ENCODE measurements around the gene TRAF7.

TRAF7 gene

DNA sequence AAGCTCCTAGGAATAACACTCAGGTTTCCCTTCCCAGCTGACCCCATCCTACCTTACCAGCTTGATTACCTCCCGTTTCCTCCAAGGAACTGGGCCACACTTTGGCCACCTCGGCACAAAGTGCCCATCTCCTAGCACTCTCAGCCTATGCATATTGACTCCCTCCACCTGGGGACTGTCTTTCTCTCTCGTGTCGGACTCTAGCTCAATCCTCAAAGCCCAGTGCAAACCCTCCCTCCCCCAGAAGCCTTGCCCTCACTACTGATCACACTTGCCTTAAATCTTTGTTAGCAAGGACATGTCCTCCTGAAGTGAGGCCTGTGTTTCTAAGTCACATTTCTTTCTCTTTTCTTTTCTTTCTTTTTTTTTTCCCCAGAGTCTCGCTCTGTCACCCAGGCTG lies 9.7 kb upstream of the TRAF7 start:
- in situ Hi-C loops (cut with MboI; ENCODE audit: low sequenced_read_pairs), result loop anchor here (25.0 kb wide), 2 partner anchors 91 to 134 kb away; partner anchors contain the start of genes DNASE1L2, NPW and ZNF598

DNA sequence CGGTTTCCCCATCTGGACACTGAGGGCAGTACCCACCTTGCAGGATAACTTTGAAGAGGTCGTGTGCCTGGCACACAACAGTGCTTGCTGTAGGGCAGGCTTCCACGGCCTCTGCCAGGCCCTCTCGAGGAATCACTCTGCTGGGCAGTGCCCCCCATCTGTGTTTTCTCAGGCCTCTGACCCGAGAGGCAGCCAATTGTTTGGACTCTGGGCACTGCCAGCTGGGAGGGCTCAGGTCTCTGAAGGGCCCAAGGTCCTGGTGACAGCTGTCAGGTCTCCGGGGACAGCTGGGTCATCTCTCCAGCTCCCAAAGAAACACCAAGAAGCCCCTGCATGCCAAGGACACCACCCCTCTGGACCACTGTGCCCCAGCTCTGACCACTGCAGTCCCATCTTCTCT lies 8.2 kb upstream of the TRAF7 start:
- in situ Hi-C loops (cut with MboI; ENCODE audit: low sequenced_read_pairs), result loop anchor here (25.0 kb wide), 2 partner anchors 90 to 135 kb away; partner anchors contain the start of genes DNASE1L2, NPW and ZNF598

DNA sequence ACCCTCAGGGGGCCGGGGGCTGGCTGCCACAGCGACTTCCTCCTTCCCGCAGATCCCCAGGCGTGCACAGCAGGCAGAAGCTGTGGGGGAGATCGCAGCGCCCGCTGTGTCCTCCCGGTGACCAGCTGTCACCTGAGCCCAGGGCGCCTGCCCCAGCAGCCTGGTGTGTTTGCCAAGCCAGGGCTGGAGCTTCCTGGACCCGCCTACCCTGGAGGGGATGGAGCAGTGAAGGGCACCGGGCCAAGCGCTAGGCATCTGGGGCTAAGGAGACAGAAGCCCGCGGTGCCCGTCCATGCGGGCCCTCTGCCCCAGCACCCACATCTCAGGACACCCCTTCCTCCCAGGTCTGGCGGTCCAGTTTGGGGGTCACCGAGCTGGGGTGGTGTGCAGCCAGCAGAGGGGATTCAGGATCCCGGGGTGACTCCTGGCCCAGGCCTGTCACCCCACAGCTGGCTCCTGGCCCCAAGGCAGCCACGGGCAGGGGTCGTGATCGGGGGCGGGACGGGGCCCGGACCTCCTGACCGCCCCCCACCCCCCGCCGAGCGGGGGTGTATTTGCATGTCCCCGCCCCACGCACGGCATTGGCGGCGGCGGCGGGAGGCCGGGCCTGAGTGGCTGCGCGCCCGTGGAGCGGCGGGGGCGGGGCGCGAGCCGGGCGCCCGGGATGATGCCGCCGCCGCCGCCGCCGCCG lies 7.5 kb upstream of the TRAF7 start, which contains the start of gene RAB26:
Gene RAB26 (plus strand): TSS at position 645 of the 691 bp plus-strand sequence. CDS start 159 bp downstream, outside the sequence.
- in situ Hi-C loops (cut with MboI; ENCODE audit: low sequenced_read_pairs), result loop anchor here (25.0 kb wide), 2 partner anchors 89 to 136 kb away; partner anchors contain the start of genes DNASE1L2, NPW and ZNF598

DNA sequence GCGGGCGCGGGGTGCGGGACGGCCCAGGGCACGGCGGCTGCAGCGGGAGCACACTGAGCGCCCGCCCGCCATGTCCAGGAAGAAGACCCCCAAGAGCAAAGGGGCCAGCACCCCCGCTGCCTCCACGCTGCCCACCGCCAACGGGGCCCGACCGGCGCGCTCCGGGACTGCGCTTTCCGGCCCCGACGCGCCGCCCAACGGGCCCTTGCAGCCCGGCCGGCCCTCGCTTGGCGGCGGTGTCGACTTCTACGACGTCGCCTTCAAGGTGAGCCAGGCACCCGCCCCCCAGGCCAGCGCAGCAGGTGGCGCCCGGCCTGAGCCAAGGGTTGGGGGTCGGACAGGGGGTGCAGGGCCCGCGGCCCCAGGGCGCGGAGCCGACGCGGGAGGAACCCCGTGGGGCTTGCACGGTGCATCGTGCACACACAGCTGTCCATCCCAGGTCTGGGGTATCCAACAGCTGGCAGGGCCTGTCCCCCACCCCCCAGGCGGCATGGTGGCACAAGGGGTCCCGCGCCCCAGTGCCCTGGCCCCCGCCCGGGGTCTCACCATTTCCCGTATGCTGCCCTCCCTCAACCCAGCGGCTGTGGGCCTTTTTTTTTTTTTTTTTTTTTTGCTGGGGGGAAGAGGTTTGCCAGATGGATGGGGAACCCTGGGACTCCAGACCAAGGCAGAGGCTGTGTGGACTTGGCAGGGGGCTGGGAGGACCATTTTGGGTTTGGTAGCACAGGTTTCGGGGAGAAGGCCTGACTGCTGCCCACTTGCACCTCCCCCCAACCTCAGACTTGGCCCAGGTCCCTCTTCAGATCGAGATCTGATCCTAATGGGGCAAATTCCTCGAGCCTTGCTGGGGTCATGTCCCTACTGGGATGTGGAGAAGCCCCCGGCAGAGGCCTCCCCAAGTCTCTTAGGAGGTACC lies 6.6 kb upstream of the TRAF7 start:
- in situ Hi-C loops (cut with MboI; ENCODE audit: low sequenced_read_pairs), result loop anchor here (25.0 kb wide), 2 partner anchors 88 to 137 kb away; partner anchors contain the start of genes DNASE1L2, NPW and ZNF598

DNA sequence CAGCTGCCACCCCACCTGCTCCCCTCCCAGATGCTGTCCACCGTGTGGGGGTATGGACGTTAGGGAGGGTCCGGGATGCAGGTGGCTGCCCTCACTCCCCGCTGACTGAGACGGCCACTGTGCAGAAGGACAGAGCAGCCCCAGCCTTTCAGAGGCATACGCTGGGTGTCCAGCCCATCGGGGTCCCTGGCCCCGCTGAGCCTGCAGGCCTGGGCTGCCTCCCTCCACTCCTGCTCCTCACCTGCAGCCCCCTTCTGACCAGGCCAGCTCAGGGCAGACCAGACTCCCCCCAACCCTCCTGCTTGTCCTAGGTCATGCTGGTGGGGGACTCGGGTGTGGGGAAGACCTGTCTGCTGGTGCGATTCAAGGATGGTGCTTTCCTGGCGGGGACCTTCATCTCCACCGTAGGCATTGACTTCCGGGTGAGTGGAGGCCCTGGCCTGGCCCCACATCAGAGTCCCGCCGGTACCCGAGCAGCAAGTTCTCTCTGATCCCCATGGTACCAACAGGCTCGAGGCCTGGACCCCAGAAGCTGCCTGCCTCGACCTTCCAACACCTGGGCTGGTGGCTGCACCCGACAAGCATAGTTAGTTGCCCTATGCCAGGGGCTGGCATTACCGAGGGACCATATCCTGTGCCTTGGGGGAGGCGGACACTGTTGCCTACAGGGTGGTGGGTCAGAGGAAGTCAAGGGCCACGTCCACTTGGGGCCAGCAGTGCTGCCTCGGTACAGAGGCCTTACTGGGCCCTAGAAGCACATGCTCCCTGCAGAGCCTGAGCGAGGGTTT lies 5.8 kb upstream of the TRAF7 start:
- in situ Hi-C loops (cut with MboI; ENCODE audit: low sequenced_read_pairs), result loop anchor here (25.0 kb wide), 2 partner anchors 87 to 138 kb away; partner anchors contain the start of genes DNASE1L2, NPW and ZNF598

DNA sequence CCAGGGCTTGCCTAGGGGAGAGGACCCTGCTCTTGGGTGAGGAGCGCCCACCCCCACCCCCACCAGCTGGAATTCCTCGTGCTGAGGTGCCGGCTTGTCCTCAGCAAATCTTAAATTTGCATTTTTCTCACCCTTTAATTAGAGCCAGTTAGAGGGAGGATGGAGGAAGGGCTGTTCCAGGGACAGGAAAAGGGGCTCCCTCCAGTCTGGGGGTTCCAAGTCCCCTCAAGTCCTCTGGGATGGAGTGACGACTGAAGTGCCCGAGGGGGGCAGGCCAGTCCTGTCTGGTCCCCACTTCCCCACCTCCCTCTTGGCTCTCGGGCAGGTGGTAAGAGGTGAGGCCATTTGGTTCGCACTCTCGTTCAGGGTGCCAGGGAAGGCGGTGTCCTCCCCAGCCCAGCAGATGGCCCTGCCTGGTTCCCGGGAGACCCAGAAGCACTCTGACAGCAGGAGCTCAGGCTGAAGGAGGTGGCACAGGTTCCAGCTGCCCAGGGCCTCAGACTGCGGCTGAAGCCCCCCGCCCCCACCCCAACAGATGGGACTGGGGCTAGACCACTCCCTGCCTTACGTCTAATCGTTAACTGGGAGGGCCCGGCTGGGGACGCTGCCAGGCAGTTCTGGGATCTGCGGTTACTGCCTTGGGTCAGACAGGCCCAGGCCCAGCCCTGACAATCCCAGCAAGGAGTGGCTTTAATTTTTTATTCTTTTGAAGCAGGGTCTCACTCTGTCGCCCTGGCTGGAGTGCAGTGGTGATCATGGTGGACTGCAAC lies 5.0 kb upstream of the TRAF7 start:
- in situ Hi-C loops (cut with MboI; ENCODE audit: low sequenced_read_pairs), result no loop called here

DNA sequence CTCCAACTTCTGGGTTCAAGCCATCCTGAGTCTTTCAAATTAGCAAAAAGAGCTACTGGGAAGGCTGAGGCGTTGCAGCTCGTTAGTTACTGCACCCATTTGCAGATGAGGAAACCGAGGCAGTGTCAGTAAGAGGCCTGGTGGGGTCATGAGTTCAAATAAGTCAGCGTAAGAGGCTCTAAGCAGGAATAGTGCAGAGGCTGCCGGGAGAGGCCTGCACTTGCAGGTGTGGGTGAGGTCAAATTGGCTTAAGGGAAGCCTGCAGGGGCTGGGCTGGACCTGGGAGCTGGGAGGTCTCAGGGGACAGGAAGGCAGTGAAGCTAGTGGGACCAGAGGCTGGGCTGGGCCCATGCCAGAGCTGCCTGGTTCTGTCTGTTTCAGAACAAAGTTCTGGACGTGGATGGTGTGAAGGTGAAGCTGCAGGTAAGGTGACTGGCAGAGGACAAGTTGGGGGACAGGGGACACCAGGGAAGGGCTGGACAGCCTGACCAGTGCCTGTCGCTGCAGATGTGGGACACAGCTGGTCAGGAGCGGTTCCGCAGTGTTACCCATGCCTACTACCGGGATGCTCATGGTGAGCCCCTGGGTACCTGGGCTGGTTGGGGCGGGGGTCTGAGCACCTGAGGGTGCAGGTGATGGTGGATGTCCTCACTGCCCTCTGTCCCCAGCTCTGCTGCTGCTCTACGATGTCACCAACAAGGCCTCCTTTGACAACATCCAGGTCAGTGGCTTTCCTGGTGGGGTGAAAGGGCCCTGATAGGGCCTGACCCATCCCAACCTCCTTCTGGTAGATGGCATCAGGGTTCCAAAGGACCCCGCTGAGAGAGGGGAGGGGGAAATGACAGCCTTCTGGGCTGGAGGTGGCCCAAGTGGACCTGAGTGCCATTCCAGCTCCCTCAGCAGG lies 4.1 kb upstream of the TRAF7 start:
- in situ Hi-C loops (cut with MboI; ENCODE audit: low sequenced_read_pairs), result no loop called here

DNA sequence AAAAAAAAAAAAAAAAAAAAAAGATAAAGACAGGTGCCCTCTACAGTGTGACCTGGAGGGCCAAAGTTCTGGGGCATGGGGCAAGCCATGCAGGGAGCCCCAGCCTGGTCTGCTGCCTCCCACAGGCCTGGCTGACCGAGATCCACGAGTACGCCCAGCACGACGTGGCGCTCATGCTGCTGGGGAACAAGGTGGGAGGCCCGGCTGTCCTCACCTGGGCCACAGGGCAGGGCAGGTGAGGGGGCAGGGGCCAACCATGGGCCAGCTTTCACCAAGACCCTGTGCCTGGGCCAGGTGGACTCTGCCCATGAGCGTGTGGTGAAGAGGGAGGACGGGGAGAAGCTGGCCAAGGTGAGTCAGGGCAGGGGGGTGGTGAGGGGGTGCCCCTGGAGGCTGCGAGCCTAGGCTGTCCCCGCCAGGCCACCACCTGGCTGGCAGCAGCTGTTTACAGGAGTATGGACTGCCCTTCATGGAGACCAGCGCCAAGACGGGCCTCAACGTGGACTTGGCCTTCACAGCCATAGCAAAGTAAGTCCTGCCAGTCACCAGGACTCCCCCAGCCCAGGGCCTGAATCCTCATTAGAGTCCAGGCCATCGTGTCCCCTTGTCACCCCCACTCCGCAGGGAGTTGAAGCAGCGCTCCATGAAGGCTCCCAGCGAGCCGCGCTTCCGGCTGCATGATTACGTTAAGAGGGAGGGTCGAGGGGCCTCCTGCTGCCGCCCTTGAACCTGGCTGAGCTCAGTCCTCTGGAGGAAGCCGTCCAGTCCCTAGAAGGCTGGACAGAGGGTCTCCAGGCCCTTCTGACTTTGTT lies 2.7 kb upstream of the TRAF7 start:
- in situ Hi-C loops (cut with MboI; ENCODE audit: low sequenced_read_pairs), result no loop called here

DNA sequence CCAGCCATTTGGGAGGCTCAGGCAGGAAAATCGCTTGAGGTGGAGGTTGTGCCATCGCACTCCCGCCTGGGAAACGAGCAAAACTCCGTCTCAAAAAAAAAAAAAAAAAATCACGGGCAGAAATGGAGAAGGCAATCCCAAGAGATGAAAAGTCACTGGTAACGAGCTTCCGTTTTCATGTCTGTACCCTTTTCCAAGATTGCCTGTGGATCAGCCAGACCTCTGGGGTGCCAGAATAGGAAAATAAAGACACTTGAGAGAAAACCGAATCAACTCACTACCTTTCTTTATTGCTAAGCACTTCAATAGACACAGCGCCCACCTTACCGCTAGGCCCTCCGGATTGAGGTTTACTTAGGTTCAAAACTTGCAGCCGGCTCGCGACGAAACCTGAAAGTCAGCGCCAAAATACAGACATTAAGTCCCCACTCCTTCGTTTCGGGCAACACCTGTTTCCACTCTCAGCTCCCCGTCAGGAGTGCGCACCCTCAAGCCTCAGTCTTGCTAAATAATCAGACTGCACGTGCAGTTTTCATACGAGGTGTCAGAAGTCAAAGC lies 970 bp upstream of the TRAF7 start:
- in situ Hi-C loops (cut with MboI; ENCODE audit: low sequenced_read_pairs), result no loop called here

DNA sequence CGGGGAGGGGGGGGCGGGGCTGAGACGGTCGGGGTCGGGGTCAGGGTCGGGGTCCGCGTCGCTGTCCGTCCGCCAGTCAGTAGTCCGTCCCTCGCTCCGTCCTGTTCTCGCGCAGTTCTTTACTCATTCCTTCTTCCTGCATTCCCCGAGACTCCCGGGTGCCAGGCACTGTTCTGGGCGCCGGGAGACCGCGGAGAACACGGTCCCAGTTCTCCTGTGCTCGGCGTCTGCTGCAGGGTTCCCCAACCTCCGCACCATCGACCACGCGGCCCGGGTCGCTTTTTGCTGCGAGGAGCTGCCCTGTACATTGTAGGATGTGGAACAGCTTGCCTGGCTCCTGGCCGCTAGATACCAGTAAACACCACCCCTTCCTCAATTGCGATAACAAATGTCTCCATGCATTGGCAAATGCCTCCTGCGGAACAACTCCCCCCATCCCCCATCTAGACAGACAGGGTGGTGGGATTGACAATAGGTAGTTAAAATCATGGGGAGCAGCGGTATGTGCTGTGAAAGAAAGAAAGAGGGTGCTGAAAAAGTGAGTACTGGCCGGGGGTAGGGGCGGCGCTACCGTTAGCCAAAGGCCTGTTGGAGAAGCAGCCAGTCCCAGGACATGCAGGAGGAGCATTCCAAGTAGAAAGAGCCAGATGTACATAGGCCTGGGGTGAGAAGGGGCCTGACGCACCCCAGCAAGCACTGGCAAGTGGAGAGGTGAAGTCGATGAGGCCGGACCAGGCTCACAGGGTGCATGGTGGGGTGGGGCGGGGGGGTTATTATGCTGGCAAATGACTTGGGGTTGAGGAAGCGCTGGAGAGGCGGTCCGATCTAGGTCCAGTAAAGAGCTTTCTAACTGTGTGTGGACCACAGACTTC lies 631 bp downstream of the TRAF7 start:
- in situ Hi-C loops (cut with MboI; ENCODE audit: low sequenced_read_pairs), result no loop called here

DNA sequence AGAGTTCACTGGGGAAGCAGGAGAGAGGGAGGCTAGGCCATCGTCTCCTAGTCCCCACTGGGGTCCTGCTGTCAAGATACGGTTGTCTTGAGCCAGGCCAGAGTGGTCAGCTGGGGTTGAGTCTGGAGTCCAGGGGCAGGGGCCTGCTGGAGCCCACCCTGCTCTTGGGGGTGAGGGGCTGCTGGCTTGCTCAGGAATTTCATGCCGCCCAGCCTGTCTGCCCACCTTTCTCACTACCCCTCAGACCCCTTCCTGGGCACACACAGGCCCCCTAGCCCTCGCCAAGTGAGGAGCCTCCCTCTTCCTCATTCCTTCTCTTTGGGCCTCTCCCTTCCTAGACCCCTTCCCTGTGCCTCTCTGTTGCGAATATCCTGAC lies 1.3 kb downstream of the TRAF7 start:
- in situ Hi-C loops (cut with MboI; ENCODE audit: low sequenced_read_pairs), result no loop called here

DNA sequence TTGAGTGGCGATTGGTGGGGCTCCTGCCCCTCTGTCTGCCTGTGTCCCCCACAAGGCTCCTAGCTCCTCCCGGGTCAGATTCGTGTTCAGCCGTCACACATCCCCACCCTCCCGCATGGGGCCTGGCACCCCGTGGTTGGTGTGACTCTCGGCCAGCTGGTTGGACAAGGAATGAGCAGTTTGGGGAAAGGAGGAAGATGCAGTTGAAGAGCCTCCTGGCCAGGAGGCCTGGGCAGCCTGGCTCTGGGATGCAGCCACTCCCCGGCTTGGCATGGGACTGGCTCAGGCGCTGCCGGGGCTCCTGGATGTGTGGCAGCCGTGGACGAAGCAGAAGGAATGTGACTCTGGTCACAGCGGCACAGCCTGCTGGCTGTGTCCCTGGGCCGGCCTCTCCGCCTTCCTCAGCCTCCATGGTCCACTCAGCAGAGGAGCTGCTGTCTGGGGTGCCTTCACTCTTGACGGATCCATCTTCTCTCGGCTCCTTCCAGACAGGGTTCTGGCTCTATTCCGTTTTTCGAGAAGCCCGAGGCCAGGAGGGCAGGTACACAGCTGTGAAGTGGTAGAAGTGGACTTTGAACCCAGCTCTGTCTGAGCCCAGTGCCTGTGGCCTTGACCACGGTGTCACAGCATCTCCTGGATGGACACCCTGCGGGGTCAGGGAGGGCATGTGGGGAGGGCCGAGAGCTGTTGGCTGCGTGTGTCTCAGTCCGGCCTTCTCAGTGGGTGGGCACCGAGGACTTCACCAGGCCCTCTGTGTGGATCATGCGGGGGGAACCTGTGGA lies 2.1 kb downstream of the TRAF7 start:
- in situ Hi-C loops (cut with MboI; ENCODE audit: low sequenced_read_pairs), result no loop called here

DNA sequence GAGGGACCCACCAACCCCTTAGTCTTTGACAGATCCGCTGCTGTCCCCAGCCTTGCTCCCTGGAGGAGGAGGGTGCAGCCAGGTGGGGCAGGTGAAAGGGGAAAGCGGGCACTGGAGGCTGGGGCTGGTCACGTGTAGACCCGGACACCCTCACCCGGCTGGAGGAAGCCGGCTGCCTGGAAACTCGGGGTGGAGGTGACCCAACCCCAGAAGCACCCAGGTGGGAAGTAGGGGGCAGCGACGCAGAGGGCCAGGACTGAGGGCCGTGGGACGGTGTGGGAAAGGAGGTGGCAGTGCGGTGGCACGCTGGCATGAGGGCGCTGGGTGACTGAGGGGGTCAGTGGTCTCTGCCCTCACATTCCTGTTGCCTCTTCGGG lies 2.7 kb downstream of the TRAF7 start:
- in situ Hi-C loops (cut with MboI; ENCODE audit: low sequenced_read_pairs), result no loop called here

DNA sequence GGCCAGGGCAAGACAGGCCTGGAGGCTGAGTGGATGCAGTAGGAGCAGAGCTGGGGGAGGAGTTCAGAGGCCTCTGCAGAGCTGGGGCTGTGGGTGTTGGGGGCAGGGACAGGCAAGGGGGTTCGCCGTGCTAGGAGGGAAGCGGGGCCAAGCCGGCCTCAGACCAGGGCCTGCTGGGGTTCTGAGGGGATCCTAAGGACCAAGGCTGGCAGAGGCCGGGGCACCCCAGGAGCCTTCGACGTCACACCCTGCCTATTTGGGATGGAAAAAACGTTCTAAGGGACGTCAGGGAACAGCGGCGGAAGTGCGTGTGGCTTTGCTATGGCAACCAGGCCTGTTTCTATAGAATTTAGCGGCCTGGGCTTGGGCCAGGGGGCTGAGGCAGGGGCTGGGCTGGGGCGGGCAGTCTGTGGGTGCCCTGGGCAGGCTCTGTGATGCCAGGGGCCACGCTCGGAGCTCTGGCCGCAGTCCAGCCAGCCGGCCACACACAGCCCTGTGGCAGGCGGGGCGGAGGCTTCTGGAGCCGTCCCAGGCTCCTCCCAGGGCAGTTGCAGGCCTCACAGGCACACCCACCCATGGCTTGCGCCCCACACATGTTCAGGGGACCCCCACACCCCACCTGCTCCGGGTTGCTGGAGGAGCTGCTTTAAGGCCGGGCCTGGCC lies 3.7 kb downstream of the TRAF7 start:
- in situ Hi-C loops (cut with MboI; ENCODE audit: low sequenced_read_pairs), result no loop called here

DNA sequence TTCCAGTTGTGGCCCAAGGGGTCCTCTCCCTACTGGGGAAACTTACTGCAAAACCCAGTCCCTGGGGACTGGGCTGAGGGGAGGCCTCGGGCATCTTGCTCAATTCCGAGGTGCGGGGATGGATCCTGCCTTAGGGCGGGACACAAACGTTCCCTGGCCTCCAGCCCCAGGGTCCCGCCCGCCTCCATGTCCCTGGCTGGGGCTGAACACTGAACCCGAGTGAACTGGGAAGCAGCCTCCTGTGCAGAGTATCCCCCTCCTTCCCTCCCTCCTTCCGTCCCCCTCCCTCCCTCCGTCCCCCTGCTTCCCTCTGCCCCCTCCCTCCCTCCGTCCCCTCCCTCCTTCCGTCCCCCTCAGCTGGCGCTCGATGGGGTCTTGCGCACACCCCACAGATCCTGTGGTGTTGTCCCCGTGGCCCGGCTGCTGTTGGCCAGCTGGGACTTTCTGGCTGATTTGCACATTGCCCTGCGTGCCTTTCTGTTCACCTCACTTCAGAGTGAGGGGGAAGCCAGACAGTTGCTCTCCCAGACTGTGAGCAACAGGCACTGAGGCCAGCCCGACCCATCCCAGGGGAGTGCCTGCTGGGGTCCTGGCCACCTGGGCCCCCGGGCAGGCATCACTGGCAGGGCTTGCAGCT lies 5.5 kb downstream of the TRAF7 start:
- in situ Hi-C loops (cut with MboI; ENCODE audit: low sequenced_read_pairs), result no loop called here

Measured in HL-60/S4 treated with phorbol 12-myristate 13-acetate at 8.2 ng/mL for 4 days and 3 days (cell line).